Spinal cord (tissue), 10 donors: ENCODE data around the gene MYRIP. TPM values are rescaled to one million over a fixed set of nuclear protein-coding genes. Genes with fewer than 3 reads are reported as not detected.
"Not testable (repeated sequence)": the region's sequence is repeated elsewhere in the genome, so short reads cannot be mapped to it uniquely, and the experiment has no call there.

ENCODE experiments used
- DNase-seq, 6 donors: peaks; one replicate each; pipeline versions ENCODE4 v3.0.0 to v3.0.0-alpha.2; 2013 to 2015; ENCODE audit warnings: low spot score in 6 of 6, low read depth in 4 of 6
- H3K27ac ChIP-seq: one replicate; pipeline ENCODE4 v1.5.1; 2013; ENCODE audit warnings: low read depth, low read length, control low read depth
- H3K27me3 ChIP-seq: one replicate; pipeline ENCODE4 v1.6.1; 2013; ENCODE audit warnings: low read length; ENCODE audit not compliant: control insufficient read depth, insufficient read depth
- H3K36me3 ChIP-seq: one replicate; pipeline ENCODE4 v1.6.1; 2013; ENCODE audit warnings: low read length; ENCODE audit not compliant: control insufficient read depth, insufficient read depth
- H3K4me1 ChIP-seq: one replicate; pipeline ENCODE4 v1.6.1; 2013; ENCODE audit warnings: low read length; ENCODE audit not compliant: control insufficient read depth, insufficient read depth
- H3K4me3 ChIP-seq: one replicate; pipeline ENCODE4 v1.5.1; 2013; ENCODE audit warnings: low read depth, low read length, control low read depth
- H3K9me3 ChIP-seq: one replicate; pipeline ENCODE4 v1.6.1; 2013; ENCODE audit warnings: low read length; ENCODE audit not compliant: control insufficient read depth, insufficient read depth
- WGBS: methylation state at CpG from one replicate; pipeline ENCODE4 v1.1.5; 2013; ENCODE audit warnings: missing lambda C conversion rate; ENCODE audit not compliant: insufficient coverage; 5-methylcytosine and 5-hydroxymethylcytosine counted together
- polyA plus RNA-seq, 2 donors: library from polyadenylated mRNA; unstranded; fragments of 120-200 nt; gene quantifications; one replicate each; pipeline ENCODE4 v1.2.1, GENCODE V29; 2013; ENCODE audit not compliant: insufficient read length in 2 of 2
- total RNA-seq, 2 donors: library from RNA; depleted of rRNA in 1 of 2; stranded (reverse); fragments of 120-200 nt in 1 of 2; fragments of >200 nt in 1 of 2; gene quantifications; one replicate each; pipeline versions ENCODE4 v1.2.3 to v1.2.4, GENCODE V29; 2013 to 2014
- donor health status: healthy.

Gene MYRIP
- total and polyA plus RNA-seq, 4 donors = 12.5 to 18.5 (median 15.0) TPM

- no peaks in the 10 kb centered on the region for H3K9me3 ChIP-seq
- no peaks in the 10 kb centered on the region for H3K4me1 ChIP-seq
- no peaks in the 10 kb centered on the region for H3K27me3 ChIP-seq
- DNase-seq = peak in 1 of 6 donors; percentile 3
- H3K4me3 ChIP-seq = no peak overlapping the region
- no peak overlapping the region for H3K27ac ChIP-seq
- no peaks in the 10 kb centered on the region for H3K36me3 ChIP-seq
- WGBS = 90% methylated on average over 3 of the region's 4 CpGs
Measured at GRCh38 chr3:39780352-39780751, 29.1 kb upstream of the MYRIP start.

DNA sequence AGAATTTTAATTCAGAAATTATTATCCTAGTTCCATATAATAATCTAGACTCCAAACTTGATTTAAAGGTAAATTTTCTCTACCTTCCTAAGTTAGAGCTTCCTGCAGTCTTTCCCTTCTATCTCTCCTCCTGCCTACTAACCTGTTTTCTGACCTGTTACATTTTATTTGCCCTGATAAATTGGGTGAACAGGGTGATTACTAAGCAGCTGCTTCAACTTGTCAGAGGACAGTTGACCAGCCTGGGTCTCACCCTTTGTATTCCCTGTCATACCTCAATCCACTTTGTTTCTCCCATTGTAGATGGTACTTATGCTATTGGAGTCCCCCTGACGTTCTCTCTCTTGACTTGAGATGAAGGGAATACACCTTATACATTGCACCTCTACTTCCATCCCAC, 28.4 kb upstream of the MYRIP start:
- H3K4me1 ChIP-seq = no peaks in the 10 kb centered on the region
- no CpG with 5 or more reads among the region's 1 CpG for WGBS
- no peak overlapping the region for H3K4me3 ChIP-seq
- H3K27me3 ChIP-seq = no peaks in the 10 kb centered on the region
- no peaks in the 10 kb centered on the region for H3K9me3 ChIP-seq
- H3K27ac ChIP-seq = no peak overlapping the region
- DNase-seq = no peak
- H3K36me3 ChIP-seq = no peaks in the 10 kb centered on the region

GRCh38 chr3:39781632-39782031, 27.8 kb upstream of the MYRIP start:
- no peak overlapping the region for H3K27ac ChIP-seq
- 43% methylated on average over 3 of the region's 3 CpGs for WGBS
- no peaks in the 10 kb centered on the region for H3K36me3 ChIP-seq
- no peak for DNase-seq
- no peaks in the 10 kb centered on the region for H3K4me1 ChIP-seq
- no peak overlapping the region for H3K4me3 ChIP-seq
- no peaks in the 10 kb centered on the region for H3K27me3 ChIP-seq
- no peaks in the 10 kb centered on the region for H3K9me3 ChIP-seq

DNA sequence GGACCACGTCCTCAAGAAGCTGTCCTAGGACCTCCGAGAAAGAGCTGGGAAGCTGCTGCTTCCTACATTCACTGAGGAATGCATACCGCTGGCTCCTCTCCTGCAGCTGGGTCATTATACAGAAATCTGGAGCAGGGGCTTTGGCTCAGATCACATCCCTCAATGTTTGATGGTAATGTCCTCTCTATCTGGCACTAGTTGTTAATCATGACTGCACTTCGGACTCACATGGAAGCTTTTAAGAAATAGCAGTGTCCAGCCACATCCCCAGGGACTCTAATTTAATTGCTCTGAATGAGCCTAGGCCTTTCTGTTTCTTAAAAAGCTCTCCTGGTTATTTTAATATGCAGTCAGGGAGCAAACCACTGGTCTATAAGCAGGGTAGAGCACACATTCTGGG, 25.7 kb upstream of the MYRIP start:
- H3K4me1 ChIP-seq = no peaks in the 10 kb centered on the region
- DNase-seq = peak in 2 of 6 donors; percentile 2 to 65
- WGBS = no CpG with 5 or more reads among the region's 4 CpGs

DNA sequence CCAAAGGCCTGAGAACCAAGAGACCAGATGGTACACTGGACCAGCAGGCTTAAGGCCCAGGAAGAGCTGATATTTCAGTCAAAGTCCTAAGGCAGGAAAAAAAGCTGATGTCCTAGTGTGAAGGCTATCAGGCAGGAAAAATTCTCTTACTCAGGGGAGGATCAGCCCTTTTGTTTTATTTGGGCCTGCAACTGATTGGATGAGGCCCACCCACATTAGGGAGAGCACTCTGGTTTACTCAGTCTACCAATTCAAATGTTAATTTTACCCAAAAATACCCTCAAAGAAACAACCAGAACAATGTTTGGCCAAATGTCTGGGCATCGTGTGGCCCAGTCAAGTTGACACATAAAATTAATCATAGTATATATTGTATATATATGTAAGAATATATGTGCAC, 24.5 kb upstream of the MYRIP start:
- no peaks in the 10 kb centered on the region for H3K4me1 ChIP-seq
- no peak overlapping the region for H3K4me3 ChIP-seq
- no peaks in the 10 kb centered on the region for H3K36me3 ChIP-seq
- WGBS = no CpG with 5 or more reads among the region's 1 CpG
- no peaks in the 10 kb centered on the region for H3K9me3 ChIP-seq
- no peak for DNase-seq
- no peak overlapping the region for H3K27ac ChIP-seq
- no peaks in the 10 kb centered on the region for H3K27me3 ChIP-seq

More for the DNA sequence above, 25.7 kb upstream of the MYRIP start:
- Histone ChIP-seq H3K9me3 (no peaks in the 10 kb centered on the region), H3K27me3 (no peaks in the 10 kb centered on the region), H3K27ac (no peak overlapping the region), H3K36me3 (no peaks in the 10 kb centered on the region), H3K4me3 (no peak overlapping the region)

DNA sequence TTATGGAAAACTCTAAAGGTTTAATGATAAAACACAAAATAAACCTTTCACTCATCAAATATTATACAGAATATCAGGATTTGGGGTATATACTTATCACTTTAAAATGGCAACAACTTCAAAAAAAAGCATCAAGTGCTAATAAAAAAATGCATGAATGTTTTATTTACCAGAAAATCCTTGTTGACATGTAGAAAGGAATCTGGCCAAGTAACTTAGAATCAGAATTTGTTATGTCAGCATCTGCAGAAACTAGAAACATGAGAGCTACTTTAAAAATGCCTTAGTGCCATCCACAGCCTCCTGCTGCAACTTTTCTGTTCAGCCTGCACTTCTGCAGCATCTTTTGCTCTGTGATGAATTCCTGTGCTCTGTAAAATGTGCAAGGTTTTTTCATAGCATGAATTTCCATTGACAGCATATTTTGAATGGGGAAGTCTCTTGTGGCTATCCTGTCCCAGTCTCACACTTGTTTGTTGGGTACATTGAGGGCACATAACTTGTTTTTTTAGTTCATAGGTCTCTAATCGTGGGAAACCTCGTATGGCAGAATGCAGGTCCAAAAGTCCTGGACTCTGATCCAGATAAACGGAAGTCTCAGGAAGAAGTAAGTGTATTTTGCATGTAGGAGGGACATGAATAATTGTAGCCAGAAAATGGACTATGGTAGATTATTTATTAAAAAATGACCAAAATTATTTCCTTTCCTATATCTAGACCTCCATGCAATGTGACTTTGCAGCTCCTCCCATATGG, 21.1 kb upstream of the MYRIP start:
- 86% methylated on average over 2 of the region's 3 CpGs for WGBS
- Histone ChIP-seq H3K27me3 (no peaks in the 10 kb centered on the region), H3K27ac (no peak overlapping the region), H3K4me1 (no peaks in the 10 kb centered on the region), H3K9me3 (no peaks in the 10 kb centered on the region), H3K4me3 (no peak overlapping the region), H3K36me3 (no peaks in the 10 kb centered on the region)
- DNase-seq = no peak

DNA sequence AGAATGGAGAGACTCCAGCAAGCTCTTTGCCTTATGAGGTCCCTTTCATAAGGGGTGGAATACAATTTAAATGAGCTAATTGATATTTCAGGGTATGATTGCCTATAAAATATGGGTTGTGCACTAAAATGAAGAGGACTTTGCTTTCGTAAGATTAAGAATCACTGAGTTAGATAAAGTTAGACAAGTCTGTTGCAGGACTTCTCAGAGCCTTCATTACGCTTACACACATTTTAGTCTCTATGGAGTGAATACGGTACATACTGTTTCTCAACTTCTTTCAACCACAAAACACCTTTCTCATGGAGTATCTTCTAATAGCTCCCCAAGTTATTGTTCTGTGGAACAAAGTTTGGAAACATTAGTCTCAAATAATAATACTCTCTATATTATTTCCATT, 17.8 kb upstream of the MYRIP start:
- H3K27me3 ChIP-seq = no peaks in the 10 kb centered on the region
- WGBS = no CpG with 5 or more reads among the region's 3 CpGs
- no peaks in the 10 kb centered on the region for H3K36me3 ChIP-seq
- no peak for DNase-seq
- H3K4me3 ChIP-seq = no peak overlapping the region
- no peaks in the 10 kb centered on the region for H3K4me1 ChIP-seq
- H3K27ac ChIP-seq = no peak overlapping the region
- no peaks in the 10 kb centered on the region for H3K9me3 ChIP-seq

DNA sequence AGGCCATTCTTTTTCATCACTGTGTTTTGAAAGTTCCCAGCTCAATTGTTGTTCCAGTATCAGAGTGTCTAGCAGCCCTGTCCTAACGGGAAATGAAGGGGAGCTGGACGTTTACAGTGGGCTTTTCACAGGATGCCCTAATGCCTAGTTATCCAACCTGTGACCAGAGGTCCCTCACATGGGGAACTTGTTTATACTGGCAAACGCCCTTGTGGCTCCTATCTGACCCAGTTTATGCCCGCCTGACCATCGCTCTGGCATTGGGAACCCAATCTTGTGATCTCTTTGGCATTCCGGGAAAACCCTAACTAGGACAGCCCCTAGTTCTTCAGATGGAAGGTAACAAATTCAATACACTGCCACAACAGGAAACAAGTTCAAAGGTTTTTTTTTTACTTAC, 14.5 kb upstream of the MYRIP start:
- no peaks in the 10 kb centered on the region for H3K27me3 ChIP-seq
- no peaks in the 10 kb centered on the region for H3K9me3 ChIP-seq
- no peaks in the 10 kb centered on the region for H3K36me3 ChIP-seq
- no peak for DNase-seq
- 78% methylated on average over 6 of the region's 6 CpGs for WGBS
- H3K27ac ChIP-seq = no peak overlapping the region
- H3K4me1 ChIP-seq = no peaks in the 10 kb centered on the region
- no peak overlapping the region for H3K4me3 ChIP-seq

DNA sequence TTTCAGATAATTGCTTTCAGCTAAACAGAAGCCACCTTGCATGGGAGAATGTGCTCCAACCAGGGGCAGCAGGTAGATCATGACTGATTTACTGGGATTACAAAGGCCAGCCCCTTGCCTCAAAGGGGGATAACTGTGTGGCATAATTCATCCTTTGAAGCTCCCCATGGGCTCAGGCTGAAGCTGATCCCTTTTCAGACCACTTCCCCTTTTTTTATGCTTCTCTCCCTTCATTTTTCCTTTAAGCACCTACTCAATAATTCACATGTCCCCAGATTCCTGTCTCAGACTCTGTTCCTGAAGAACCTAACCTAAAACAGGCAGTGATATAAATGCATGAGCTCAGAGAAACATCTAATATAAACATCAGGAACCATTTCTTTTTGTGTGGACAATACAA, 8.2 kb upstream of the MYRIP start:
- DNase-seq = no peak
- no peak overlapping the region for H3K27ac ChIP-seq

DNA sequence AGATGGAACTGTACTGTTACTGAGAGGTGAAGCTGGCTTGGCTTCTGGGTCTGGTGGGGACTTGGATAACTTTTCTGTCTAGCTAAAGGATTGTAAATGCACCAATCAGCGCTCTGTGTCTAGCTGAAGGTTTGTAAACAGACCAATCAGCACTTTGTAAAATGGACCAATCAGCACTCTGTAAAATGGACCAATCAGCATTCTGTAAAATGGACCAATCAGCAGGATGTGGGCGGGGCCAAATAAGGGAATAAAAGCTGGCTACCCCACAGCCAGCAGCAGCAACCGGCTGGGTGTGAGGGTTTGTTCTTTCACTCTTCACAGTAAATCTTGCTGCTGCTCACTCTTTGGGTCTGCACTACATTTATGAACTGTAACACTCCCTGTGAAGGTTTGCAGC, 6.9 kb upstream of the MYRIP start:
- not testable (repeated sequence) for DNase-seq

More for the DNA sequence above, 8.2 kb upstream of the MYRIP start:
- H3K9me3 ChIP-seq = no peaks in the 10 kb centered on the region
- H3K27me3 ChIP-seq = no peaks in the 10 kb centered on the region
- no peaks in the 10 kb centered on the region for H3K36me3 ChIP-seq
- H3K4me1 ChIP-seq = no peaks in the 10 kb centered on the region
- H3K4me3 ChIP-seq = no peak overlapping the region

More for the DNA sequence above, 6.9 kb upstream of the MYRIP start:
- H3K4me3 ChIP-seq, H3K4me1 ChIP-seq, H3K36me3 ChIP-seq, H3K27ac ChIP-seq, H3K27me3 ChIP-seq, H3K9me3 ChIP-seq: not testable (repeated sequence)
- 100% methylated on average over 1 of the region's 3 CpGs for WGBS
